Measurements from ENCODE around the gene NOD1. TPM values are rescaled to one million over a fixed set of nuclear protein-coding genes. Genes with fewer than 3 reads are reported as not detected.
"Not testable (repeated sequence)": the region's sequence is repeated elsewhere in the genome, so short reads cannot be mapped to it uniquely, and the experiment has no call there.

Gene NOD1
- total RNA-seq, 1 donor from 2014 or later = 13.0 TPM

DNA sequence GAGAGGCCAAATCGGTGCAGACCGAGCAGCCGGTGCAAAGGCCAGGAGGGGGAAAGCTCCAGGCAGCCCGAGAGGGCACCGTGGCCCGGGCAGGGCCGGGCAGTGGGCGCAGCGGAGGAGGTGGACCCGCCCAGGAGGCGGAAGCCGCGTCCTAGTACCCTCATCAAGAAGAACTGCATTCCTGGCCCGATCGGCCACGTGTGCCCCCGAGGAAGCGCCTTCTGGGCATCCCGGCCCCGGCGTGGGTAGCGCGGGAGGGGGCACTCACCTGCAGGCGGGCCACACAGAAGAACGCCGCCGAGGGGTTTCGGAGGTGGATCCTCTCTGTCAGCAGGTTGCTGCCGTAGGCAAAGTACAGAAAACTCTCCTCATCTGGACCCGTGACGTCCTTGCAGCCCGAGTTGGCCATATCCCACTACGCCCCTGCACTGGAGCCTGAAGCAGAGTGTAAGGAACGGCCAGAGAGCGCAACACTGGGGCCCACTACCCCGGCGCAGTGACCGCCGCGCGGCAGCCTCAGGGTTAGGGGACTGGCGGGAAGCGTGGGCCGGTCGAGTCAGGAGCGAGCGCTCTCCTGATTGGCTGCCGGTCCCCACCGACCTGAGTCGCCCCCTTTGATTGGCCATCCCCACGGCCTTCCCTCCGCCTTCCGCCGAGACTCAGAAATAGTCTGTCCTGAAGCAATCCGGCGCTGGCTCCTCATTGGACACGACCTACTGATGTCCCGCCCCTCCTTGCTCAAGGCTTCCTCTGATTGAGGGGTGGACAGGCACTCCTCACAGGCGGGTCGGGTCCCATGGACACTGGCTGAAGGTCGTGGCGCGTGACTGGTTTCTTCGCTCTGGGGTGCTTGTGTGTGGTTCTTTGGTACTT lies 26.0 kb upstream of the NOD1 start, which contains the start of gene GGCT:
GGCT (minus strand) TSS at position 529 of the 873 bp plus-strand sequence; CDS start at position 409, 120 bp downstream.
- peak within 1 kb of the TSS; percentile 94 to 96 (median 96) for H3K9ac ChIP-seq (ENCODE audit: low read depth in 1 of 3, low read length in 3 of 3)
- no peaks in the 10 kb centered on the region for H3K36me3 ChIP-seq (ENCODE audit: control insufficient read depth in 3 of 3, insufficient read depth in 3 of 3, low read length in 3 of 3)
- peaks cover 15 to 22% (median 19%) of the 10 kb centered on the region in 3 donors for H3K4me1 ChIP-seq (ENCODE audit: control insufficient read depth in 3 of 3, insufficient read depth in 3 of 3, low read length in 3 of 3)

DNA sequence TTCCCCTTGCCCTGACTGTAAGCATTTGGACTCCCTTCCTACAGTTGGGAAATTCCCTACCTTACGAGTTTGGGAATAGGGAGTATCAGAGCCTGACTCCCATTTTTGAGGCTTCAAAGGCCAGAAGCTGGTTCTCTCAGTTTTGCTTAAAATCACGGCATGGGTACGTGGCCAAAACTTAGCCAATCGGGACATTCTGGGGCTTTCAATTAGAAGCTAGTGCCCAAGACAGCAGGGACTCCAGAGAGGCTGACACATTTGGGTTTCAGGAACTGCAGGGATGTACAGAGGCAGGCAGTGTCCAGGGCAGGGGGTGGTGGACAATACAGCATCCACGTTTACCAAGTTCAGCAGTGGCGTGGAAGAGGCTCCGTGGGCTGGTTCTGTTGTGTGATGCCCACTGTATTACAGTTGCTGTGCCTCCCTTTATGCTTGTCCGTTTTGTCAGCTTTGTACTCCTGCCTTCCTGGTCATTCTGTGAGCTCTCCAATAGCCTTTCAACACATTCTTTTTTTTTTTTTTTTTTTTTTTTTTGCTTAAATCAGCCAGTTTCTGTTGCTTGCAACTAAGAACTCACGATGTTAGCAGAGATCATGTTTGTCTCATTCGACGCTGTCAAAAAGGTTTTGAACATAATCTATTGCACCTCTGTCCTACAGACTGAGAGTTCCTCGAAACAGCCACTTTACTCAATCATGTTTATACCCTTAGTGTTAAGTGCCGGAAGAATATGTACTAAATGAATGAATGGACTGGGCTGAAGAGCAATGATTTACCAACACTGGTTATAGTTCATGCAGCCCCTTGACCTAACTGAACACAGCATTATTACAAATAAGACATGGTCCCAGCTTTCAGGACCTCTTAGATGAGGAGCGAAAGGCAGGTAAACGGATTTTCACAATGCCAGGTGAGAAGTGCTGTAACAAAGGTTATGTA lies 25.0 kb upstream of the NOD1 start:
- no peak overlapping the region for H3K27ac ChIP-seq (ENCODE audit: low read depth, low read length)
- peaks cover 15 to 22% (median 19%) of the 10 kb centered on the region in 3 donors for H3K4me1 ChIP-seq (ENCODE audit: control insufficient read depth in 3 of 3, insufficient read depth in 3 of 3, low read length in 3 of 3)
- H3K36me3 ChIP-seq (ENCODE audit: control insufficient read depth in 3 of 3, insufficient read depth in 3 of 3, low read length in 3 of 3) = no peaks in the 10 kb centered on the region
- H3K27me3 ChIP-seq (ENCODE audit: control insufficient read depth in 3 of 3, insufficient read depth in 3 of 3, low read length in 3 of 3) = no peaks in the 10 kb centered on the region
- peak overlapping the region; percentile 98 to 99 (median 99) for H3K4me3 ChIP-seq (ENCODE audit: low read length in 3 of 3)
- no peaks in the 10 kb centered on the region for H3K9me3 ChIP-seq (ENCODE audit: control insufficient read depth in 3 of 3, low read length in 3 of 3)
- H3K9ac ChIP-seq (ENCODE audit: low read depth in 1 of 3, low read length in 3 of 3) = peak overlapping the region; percentile 94 to 96 (median 96)

More for the DNA sequence above, 26.0 kb upstream of the NOD1 start, which contains the start of gene GGCT:
- Histone ChIP-seq H3K27ac (ENCODE audit: low read depth, low read length) (peak within 1 kb of the TSS; percentile 95), H3K27me3 (ENCODE audit: control insufficient read depth in 3 of 3, insufficient read depth in 3 of 3, low read length in 3 of 3) (no peaks in the 10 kb centered on the region), H3K4me3 (ENCODE audit: low read length in 3 of 3) (peak within 1 kb of the TSS; percentile 98 to 99 (median 99)), H3K9me3 (ENCODE audit: control insufficient read depth in 3 of 3, low read length in 3 of 3) (no peaks in the 10 kb centered on the region)

DNA sequence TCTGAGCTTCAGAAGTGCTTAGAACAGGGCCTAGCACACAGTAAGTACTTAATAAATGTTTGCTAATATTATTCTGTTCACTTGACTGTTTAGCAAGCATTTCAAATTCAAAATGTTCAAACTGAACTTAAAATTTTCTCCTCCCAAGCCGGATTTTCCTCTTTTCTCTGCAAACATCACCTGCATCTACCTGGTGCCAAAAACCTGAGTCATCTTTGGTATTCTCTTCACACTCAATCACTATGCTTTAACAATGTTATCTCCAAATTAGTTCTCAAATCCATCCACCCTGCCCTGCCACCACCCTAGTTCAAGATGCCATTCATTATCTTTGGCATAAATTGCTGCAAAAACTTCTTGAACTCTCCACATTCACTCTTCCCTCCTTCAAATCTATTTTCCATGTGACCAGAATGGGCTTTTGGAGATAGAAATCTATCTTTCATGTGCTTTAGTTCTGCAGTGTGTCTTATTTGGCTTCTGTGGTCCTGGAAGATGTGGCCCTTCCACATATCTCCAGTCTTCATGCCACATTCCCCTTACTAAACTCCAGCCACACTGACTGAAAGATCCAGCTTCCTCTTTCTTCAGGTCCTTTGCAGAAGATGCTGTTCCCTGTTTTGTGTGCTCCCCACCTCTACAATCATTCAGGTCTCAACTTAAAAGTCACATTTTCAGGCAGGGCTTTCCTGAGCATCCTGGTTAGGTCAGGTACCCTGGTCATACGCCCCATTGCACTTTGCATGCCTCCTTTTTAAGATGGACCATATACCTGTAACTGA lies 24.1 kb upstream of the NOD1 start:
- no peak overlapping the region for H3K4me3 ChIP-seq (ENCODE audit: low read length in 3 of 3)
- H3K27ac ChIP-seq (ENCODE audit: low read depth, low read length) = no peak overlapping the region
- peaks cover 0 to under 1% (median 0%) of the 10 kb centered on the region in 3 donors for H3K36me3 ChIP-seq (ENCODE audit: control insufficient read depth in 3 of 3, insufficient read depth in 3 of 3, low read length in 3 of 3)
- no peaks in the 10 kb centered on the region for H3K27me3 ChIP-seq (ENCODE audit: control insufficient read depth in 3 of 3, insufficient read depth in 3 of 3, low read length in 3 of 3)
- H3K4me1 ChIP-seq (ENCODE audit: control insufficient read depth in 3 of 3, insufficient read depth in 3 of 3, low read length in 3 of 3) = peaks cover 15 to 22% (median 19%) of the 10 kb centered on the region in 3 donors
- H3K9ac ChIP-seq (ENCODE audit: low read depth in 1 of 3, low read length in 3 of 3) = no peak overlapping the region
- H3K9me3 ChIP-seq (ENCODE audit: control insufficient read depth in 3 of 3, low read length in 3 of 3) = no peaks in the 10 kb centered on the region

DNA sequence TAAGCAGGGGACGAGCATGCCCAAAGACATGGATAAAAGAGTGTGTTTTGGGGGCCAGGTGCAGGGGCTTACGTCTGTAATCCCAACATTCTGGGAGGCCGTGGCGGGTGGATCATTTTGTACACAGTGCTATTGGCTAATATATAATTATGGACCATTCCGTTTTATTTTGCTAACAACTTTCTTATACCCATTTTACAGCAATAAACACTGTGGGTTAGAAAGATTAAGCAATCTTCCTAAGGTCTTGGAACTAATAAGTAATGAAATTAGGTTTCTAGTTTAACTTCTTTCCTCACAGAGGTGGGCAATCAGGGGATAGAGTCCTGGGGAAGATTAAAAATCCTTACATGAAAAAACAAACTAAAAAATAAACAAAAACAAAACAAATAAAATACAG lies 22.7 kb upstream of the NOD1 start:
- Histone ChIP-seq H3K9ac (ENCODE audit: low read depth in 1 of 3, low read length in 3 of 3) (no peak overlapping the region), H3K27ac (ENCODE audit: low read depth, low read length) (no peak overlapping the region), H3K36me3 (ENCODE audit: control insufficient read depth in 3 of 3, insufficient read depth in 3 of 3, low read length in 3 of 3) (peaks cover 0 to 6% (median 0%) of the 10 kb centered on the region in 3 donors), H3K9me3 (ENCODE audit: control insufficient read depth in 3 of 3, low read length in 3 of 3) (no peaks in the 10 kb centered on the region), H3K27me3 (ENCODE audit: control insufficient read depth in 3 of 3, insufficient read depth in 3 of 3, low read length in 3 of 3) (no peaks in the 10 kb centered on the region), H3K4me3 (ENCODE audit: low read length in 3 of 3) (no peak overlapping the region), H3K4me1 (ENCODE audit: control insufficient read depth in 3 of 3, insufficient read depth in 3 of 3, low read length in 3 of 3) (peaks cover 15 to 22% (median 19%) of the 10 kb centered on the region in 3 donors)

DNA sequence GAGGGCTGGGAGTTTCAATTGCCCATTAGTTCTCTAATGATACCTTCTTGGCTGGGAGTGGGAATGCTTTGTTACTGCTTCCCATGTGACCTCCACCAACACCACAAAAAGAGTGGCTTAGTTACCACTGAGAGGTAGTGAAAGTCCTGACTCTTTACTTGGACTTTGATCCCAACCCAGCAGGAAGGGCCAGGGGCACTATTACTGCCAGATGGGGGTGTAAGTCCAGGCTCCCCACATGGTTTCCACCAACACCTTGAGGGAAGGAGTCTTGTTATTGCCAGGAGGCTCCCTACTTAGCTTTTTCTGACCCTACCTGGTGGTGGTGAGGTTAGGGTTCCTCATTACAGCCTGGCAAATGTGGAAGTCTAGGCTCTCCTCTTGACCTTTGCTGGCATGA lies 14.6 kb upstream of the NOD1 start:
- Histone ChIP-seq H3K9ac (ENCODE audit: low read depth in 1 of 3, low read length in 3 of 3) (no peak overlapping the region), H3K27ac (ENCODE audit: low read depth, low read length) (no peak overlapping the region), H3K36me3 (ENCODE audit: control insufficient read depth in 3 of 3, insufficient read depth in 3 of 3, low read length in 3 of 3) (peaks cover 0 to 6% (median 0%) of the 10 kb centered on the region in 3 donors), H3K27me3 (ENCODE audit: control insufficient read depth in 3 of 3, insufficient read depth in 3 of 3, low read length in 3 of 3) (no peaks in the 10 kb centered on the region), H3K4me3 (ENCODE audit: low read length in 3 of 3) (no peak overlapping the region), H3K4me1 (ENCODE audit: control insufficient read depth in 3 of 3, insufficient read depth in 3 of 3, low read length in 3 of 3) (no peaks in the 10 kb centered on the region), H3K9me3 (ENCODE audit: control insufficient read depth in 3 of 3, low read length in 3 of 3) (no peaks in the 10 kb centered on the region)

DNA sequence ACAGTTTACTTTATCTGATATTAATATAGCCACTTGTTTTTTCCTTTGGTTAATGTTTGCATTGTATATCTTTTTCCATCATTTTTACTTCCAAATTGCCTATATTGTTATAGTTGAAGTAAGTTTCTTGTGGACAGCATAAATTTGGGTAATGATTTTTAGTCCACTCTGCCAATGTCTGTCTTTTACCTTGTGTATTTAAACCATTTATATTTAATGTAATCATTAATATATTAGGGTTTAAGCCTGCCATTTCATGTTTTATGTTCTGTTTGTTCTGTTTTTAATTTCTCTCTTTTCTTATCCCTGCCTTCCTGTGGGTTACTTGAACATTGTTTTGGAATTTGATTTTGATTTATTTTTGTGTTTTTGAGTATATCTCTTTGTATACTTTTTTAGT lies 12.8 kb upstream of the NOD1 start:
- no peaks in the 10 kb centered on the region for H3K4me1 ChIP-seq (ENCODE audit: control insufficient read depth in 3 of 3, insufficient read depth in 3 of 3, low read length in 3 of 3)
- no peak overlapping the region for H3K9ac ChIP-seq (ENCODE audit: low read depth in 1 of 3, low read length in 3 of 3)
- H3K4me3 ChIP-seq (ENCODE audit: low read length in 3 of 3) = no peak overlapping the region
- no peak overlapping the region for H3K27ac ChIP-seq (ENCODE audit: low read depth, low read length)
- peaks cover 0 to 2% (median 0%) of the 10 kb centered on the region in 3 donors for H3K36me3 ChIP-seq (ENCODE audit: control insufficient read depth in 3 of 3, insufficient read depth in 3 of 3, low read length in 3 of 3)
- H3K27me3 ChIP-seq (ENCODE audit: control insufficient read depth in 3 of 3, insufficient read depth in 3 of 3, low read length in 3 of 3) = no peaks in the 10 kb centered on the region
- H3K9me3 ChIP-seq (ENCODE audit: control insufficient read depth in 3 of 3, low read length in 3 of 3) = no peaks in the 10 kb centered on the region

DNA sequence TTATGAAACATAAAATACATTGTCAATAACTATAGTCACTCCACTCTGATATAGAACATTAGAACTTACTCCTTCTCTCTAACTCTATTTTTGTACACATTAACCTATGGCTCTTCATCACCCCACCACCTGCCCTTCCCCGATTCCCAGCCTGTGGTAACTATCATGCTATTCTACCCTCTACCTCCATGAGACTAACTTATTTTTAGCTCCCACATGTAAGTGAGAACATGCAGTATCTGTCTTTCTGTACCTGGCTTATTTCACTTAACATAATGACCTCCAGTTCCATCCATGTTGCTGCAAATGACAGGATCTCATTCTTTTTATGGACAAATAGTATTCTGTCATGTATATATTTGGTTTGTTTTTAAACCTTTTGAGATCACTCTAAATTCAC lies 8.8 kb upstream of the NOD1 start:
- no peak overlapping the region for H3K4me3 ChIP-seq (ENCODE audit: low read length in 3 of 3)

DNA sequence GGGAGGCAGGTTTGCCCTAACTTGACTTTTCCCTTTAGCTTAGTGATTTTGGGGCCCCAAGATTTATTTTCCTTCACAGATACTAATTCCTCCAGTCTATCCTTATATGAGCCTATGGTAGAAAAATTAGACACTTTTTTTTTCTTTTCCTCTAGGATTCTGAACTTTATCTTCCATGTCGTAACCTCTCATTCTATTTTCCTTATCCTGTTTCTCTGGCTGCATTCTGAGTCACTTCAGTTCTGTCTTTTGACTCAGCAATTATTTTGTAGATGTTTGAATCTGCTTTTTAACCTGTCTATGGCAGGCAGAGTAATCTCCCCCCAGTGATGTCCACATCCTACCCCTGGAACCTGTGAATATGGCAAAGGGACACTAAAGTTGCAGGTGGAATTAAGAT lies 7.1 kb upstream of the NOD1 start:
- no peak overlapping the region for H3K9ac ChIP-seq (ENCODE audit: low read depth in 1 of 3, low read length in 3 of 3)
- H3K4me1 ChIP-seq (ENCODE audit: control insufficient read depth in 3 of 3, insufficient read depth in 3 of 3, low read length in 3 of 3) = no peaks in the 10 kb centered on the region

More for the DNA sequence above, 8.8 kb upstream of the NOD1 start:
- H3K27ac ChIP-seq (ENCODE audit: low read depth, low read length) = no peak overlapping the region
- no peak overlapping the region for H3K9ac ChIP-seq (ENCODE audit: low read depth in 1 of 3, low read length in 3 of 3)
- no peaks in the 10 kb centered on the region for H3K27me3 ChIP-seq (ENCODE audit: control insufficient read depth in 3 of 3, insufficient read depth in 3 of 3, low read length in 3 of 3)
- no peaks in the 10 kb centered on the region for H3K36me3 ChIP-seq (ENCODE audit: control insufficient read depth in 3 of 3, insufficient read depth in 3 of 3, low read length in 3 of 3)
- H3K4me1 ChIP-seq (ENCODE audit: control insufficient read depth in 3 of 3, insufficient read depth in 3 of 3, low read length in 3 of 3) = no peaks in the 10 kb centered on the region
- no peaks in the 10 kb centered on the region for H3K9me3 ChIP-seq (ENCODE audit: control insufficient read depth in 3 of 3, low read length in 3 of 3)

DNA sequence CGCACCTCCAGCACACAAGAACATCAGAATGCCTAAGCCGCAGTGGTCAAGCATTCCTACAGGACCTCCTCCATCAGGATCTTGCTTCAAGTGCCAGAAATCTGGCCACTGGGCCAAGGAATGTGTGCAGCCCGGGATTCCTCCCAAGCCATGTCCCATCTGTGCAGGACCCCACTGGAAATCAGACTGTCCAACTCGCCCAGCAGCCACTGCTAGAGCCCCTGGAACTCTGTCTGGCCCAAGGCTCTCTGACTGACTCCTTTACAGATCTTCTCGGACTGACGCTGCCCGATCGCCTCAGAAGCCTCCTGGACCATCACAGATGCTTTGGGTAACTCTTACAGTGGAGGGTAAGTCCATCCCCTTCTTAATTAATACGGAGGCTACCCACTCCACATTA lies 2.8 kb upstream of the NOD1 start:
- H3K27me3 ChIP-seq (ENCODE audit: control insufficient read depth in 3 of 3, insufficient read depth in 3 of 3, low read length in 3 of 3); H3K36me3 ChIP-seq (ENCODE audit: control insufficient read depth in 3 of 3, insufficient read depth in 3 of 3, low read length in 3 of 3); H3K4me3 ChIP-seq (ENCODE audit: low read length in 3 of 3); H3K9me3 ChIP-seq (ENCODE audit: control insufficient read depth in 3 of 3, low read length in 3 of 3); H3K27ac ChIP-seq (ENCODE audit: low read depth, low read length); H3K9ac ChIP-seq (ENCODE audit: low read depth in 1 of 3, low read length in 3 of 3): not testable (repeated sequence)
- peaks cover 9 to 25% (median 13%) of the 10 kb centered on the region in 3 donors for H3K4me1 ChIP-seq (ENCODE audit: control insufficient read depth in 3 of 3, insufficient read depth in 3 of 3, low read length in 3 of 3)

More for the DNA sequence above, 7.1 kb upstream of the NOD1 start:
- H3K27me3 ChIP-seq (ENCODE audit: control insufficient read depth in 3 of 3, insufficient read depth in 3 of 3, low read length in 3 of 3) = no peaks in the 10 kb centered on the region
- H3K27ac ChIP-seq (ENCODE audit: low read depth, low read length) = no peak overlapping the region
- no peak overlapping the region for H3K4me3 ChIP-seq (ENCODE audit: low read length in 3 of 3)
- H3K9me3 ChIP-seq (ENCODE audit: control insufficient read depth in 3 of 3, low read length in 3 of 3) = no peaks in the 10 kb centered on the region
- H3K36me3 ChIP-seq (ENCODE audit: control insufficient read depth in 3 of 3, insufficient read depth in 3 of 3, low read length in 3 of 3) = no peaks in the 10 kb centered on the region

Data from skeletal muscle tissue (tissue), 4 donors.